Kidney capillary endothelial cell (primary cell): ENCODE results near the gene PPP6R2.
"Not testable (repeated sequence)": the region's sequence is repeated elsewhere in the genome, so short reads cannot be mapped to it uniquely, and the experiment has no call there.

Experiments used
- DNase-seq: peaks from one replicate; pipeline ENCODE4 v3.0.0-alpha.2; 2018; ENCODE audit warnings: low spot score

PPP6R2 gene

DNA sequence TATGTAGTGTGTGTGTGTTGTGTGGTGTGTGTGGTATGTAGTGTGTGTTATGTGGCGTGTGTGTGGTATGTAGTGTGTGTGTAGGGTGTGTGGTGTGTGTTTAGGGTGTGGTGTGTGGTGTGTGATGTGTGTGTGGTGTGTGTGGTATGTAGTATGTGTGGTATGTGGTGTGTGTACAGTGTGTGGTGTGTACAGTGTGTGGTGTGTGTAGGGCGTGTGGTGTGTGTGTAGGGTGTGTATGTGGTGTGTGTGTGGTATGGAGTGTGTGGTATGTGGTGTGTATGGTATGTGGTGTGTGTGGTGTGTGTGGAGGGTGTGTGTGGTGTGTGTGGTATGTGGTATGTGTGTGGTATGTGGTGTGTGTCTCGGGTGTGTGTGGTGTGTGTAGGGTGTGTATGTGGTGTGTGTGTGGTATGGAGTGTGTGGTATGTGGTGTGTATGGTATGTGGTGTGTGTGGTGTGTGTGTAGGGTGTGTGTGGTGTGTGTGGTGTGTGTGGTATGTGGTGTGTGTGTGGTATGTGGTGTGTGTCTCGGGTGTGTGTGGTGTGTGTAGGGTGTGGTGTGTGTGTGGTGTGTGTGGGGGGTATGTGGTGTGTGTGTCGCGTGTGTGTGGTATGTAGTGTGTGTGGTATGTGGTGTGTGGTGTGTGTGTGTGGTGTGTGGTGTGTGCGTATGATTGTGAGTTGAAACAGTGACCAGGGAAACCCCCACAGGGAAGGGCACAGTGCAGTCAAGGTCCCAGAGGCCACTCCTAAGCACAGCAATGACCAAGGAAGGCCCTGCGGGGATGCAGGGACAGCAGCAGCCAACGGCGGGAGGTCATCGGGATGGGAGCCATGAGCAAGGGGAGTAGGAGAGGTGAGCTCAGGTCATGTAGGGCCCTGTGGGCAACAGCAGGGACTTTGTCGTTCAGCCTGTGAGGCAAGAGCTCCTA is 2.9 kb upstream of the PPP6R2 start:
- no peak for DNase-seq

GRCh38 chr22:50341977-50342650 is 1.0 kb upstream of the PPP6R2 start:
- DNase-seq: peak; percentile 81

GRCh38 chr22:50343541-50343935 is 411 bp downstream of the PPP6R2 start:
- no peak for DNase-seq

- no peak for DNase-seq
These were observed 3.3 kb downstream of the PPP6R2 start for GRCh38 chr22:50346470-50346869.

DNA sequence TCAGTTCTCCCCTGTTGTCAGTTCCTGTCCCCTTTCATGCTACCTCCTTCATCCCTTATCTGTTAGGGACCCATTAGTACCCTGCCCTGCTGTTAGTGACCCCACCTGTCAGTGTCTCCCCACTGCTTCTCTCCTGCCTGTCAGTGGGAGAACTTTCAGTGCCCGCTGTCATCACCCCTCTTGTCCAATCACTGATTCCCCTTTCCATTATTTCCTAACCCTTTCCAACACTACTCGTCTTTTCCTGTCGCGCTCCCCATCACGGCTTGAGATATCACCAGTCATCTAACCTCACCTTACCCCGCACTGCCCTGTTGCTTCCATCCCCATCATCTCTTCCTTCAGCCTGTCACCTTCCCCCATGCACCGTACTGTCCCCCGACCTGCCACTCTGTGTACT is 4.0 kb downstream of the PPP6R2 start:
- DNase-seq: no peak

DNA sequence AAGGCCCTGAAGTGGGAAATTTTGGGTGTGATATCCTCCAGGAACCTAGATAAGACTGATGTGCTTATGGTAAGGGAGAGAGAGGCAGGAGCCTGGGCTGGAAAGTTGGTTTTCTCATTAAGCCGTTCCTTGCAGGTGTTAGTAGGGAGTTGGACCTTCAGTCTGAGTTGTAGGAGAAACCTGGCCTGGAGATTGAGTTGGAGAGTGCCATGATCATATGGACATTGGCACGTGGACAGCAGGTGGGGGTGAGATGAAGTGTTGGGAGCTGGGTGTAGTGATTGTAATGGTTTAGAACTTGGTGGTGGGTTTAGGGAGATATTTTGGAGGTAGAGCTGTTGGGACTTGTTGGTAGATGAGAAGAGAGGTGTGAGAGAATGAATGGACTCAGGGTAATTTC is 4.9 kb downstream of the PPP6R2 start:
- no peak for DNase-seq

DNA sequence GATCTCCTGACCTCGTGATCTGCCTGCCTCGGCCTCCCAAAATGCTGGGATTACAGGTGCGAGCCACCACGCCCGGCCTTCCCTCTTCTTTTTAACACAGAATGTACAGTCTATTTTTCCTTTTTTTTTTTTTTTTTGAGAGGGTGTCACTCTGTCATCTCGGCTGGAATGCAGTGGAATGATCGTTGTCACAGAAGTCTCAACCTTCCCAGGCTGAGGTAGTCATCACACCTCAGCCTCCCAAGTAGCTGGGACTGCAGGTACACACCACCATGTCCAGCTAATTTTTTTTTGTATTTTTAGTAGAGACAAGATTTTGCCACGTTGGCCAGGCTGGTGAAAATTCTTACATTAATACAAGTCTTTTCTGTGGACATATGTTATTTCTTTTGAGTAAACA is 13.1 kb downstream of the PPP6R2 start:
- no peak for DNase-seq

GRCh38 chr22:50357222-50357621 is 14.1 kb downstream of the PPP6R2 start:
- no peak for DNase-seq

DNA sequence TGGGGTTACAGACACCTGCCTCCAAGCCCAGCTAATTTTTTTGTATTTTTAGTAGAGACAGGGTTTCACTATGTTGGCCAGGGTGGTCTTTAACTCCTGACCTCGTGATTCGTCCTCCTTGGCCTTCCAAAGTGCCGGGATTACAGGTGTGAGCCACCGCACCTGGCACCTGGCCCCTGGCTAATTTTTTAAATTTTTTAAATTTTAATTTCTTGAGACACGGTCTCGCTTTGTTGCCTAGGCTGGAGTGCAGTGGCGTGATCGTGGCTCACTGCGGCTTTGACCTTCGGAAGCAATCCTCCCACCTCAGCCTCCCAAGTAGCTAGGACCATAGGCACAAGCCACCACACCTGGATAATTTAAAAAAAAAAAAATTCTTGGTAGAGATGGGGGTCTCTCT is 14.6 kb downstream of the PPP6R2 start:
- DNase-seq: no peak

GRCh38 chr22:50360578-50360977 is 17.5 kb downstream of the PPP6R2 start:
- DNase-seq: no peak

- DNase-seq: no peak
These were observed 18.1 kb downstream of the PPP6R2 start for GRCh38 chr22:50361222-50361621.

DNA sequence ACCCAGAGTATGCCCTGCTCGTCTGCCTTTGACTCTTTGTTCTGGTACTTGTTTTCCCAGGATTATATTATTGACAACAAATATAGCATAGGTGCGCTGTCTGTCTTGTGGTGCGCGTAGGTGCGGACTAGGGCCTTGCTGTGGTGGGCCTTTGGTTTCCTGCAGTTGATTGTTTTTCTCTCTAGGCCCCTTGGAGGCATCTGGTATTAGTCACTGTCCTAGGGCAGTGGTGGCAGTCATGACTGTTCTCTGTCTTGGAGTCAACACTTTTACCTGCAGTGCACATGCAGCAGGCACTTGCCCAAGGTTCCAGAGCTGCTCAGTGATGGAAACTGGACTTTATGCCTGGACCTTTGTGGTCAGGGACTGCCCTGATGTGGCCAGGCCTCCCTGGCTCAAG is 18.6 kb downstream of the PPP6R2 start:
- no peak for DNase-seq

- no peak for DNase-seq
These were observed 20.2 kb downstream of the PPP6R2 start for GRCh38 chr22:50363166-50363802.

- not testable (repeated sequence) for DNase-seq
These were observed 20.7 kb downstream of the PPP6R2 start for GRCh38 chr22:50363803-50364194.

DNA sequence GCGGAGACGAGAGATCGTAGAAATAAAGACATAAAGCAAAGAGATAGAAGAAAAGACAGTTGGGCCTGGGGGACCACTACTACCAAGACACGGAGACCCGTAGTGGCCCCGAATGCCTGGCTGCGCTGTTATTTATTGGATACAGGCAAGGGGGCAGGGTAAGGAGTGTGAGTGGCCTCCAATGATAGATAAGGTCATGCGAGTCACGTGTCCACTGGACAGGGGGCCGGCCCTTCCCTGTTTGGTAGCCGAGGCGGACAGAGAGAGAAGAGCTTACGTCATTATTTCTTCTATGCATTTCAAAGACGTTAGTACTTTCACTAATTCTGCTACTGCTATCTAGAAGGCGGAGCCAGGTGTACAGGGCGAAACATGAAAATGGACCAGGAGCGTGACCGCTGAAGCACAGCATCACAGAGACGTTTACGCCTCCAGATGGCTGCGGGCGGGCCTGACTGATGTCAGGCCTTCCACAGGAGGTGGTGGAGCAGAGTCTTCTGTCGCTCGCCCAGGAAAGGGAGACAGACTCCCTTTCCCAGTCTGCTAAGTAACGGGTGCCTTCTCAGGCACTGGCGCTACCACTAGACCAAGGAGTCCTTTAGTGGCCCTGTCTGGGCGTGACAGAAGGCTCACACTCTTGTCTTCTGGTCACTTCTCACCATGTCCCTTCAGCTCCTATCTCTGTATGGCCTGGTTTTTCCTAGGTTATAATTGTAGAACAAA is 24.8 kb downstream of the PPP6R2 start:
- no peak for DNase-seq

DNA sequence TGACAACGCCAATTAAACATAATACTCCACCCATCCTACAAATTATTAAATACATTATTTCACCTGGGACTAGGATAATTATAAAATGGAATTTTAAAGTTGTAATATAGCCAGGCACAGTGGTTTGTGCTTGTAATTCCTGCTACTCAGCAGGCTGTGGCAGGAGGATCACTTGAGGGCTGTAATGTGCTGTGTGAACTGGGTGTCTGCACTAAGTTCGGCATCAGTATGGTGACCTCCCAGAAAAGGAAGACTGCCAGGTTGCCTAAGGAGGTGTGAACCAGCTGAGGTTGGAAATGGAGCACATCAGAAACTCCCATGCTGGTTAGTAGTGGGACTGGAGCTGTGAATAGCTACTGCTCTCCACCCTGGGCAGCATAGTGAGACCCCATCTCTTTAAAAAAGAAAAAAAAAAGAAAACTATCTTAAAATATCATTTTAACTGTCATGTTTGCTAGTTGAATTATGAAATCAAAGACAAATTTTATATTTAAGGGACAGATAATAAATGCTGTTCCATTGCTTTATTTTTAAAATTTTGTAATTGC is 28.0 kb downstream of the PPP6R2 start:
- DNase-seq: no peak

- no peak for DNase-seq
These were observed 33.0 kb downstream of the PPP6R2 start for GRCh38 chr22:50376085-50376651.

- DNase-seq: not testable (repeated sequence)
These were observed 38.0 kb downstream of the PPP6R2 start for GRCh38 chr22:50381021-50381555.

- DNase-seq: no peak
These were observed 53.7 kb downstream of the PPP6R2 start for GRCh38 chr22:50396751-50397370.

GRCh38 chr22:50397371-50398060 is 54.4 kb downstream of the PPP6R2 start:
- DNase-seq: not testable (repeated sequence)
